A549 (cell line): ENCODE results near the gene TRAF3.

ENCODE experiments used
- BHLHE40 ChIP-seq: IDR thresholded peaks from 2 replicates; pipeline ENCODE4 v1.6.1; 2012; ENCODE audit warnings: low read depth, low read length, inconsistent platforms
- CEBPB ChIP-seq, 2 experiments: fragments of >200 bp in 1 of 2; sonication (Bioruptor Twin) in 1 of 2; formaldehyde crosslinking in 1 of 2; IDR thresholded peaks; 2 replicates each; pipeline ENCODE4 v1.6.1; 2012 to 2016
- EP300 ChIP-seq, 2 experiments: fragments of >200 bp; sonication (Bioruptor Twin); formaldehyde crosslinking; IDR thresholded peaks; 2 replicates in 1 of 2; 3 replicates in 1 of 2; pipeline ENCODE4 v1.6.1; 2016 to 2017
- HES2 ChIP-seq: fragments of >200 bp; sonication (Bioruptor Twin); formaldehyde crosslinking; IDR thresholded peaks from 2 replicates; pipeline ENCODE4 v1.6.1; 2016
- JUNB ChIP-seq: fragments of >200 bp; sonication (Bioruptor Twin); formaldehyde crosslinking; IDR thresholded peaks from 2 replicates; pipeline ENCODE4 v1.6.1; 2016
- MAX ChIP-seq: IDR thresholded peaks from 2 replicates; pipeline ENCODE4 v1.6.1; 2012
- MYC ChIP-seq: IDR thresholded peaks from 2 replicates; pipeline ENCODE4 v1.6.1; 2012; ENCODE audit warnings: mild to moderate bottlenecking, inconsistent platforms, low read length, improper control_type of control experiment, borderline replicate concordance
- NR3C1 ChIP-seq: fragments of >200 bp; sonication (Bioruptor Twin); formaldehyde crosslinking; IDR thresholded peaks from 3 replicates; pipeline ENCODE4 v1.6.1; 2017
- POLR2A ChIP-seq: IDR thresholded peaks from 2 replicates; pipeline ENCODE4 v1.6.1; 2012; ENCODE audit warnings: mild to moderate bottlenecking, low read length
- RAD21 ChIP-seq, 2 experiments: fragments of >200 bp in 1 of 2; sonication (Bioruptor Twin) in 1 of 2; formaldehyde crosslinking in 1 of 2; IDR thresholded peaks in 1 of 2; conservative IDR thresholded peaks in 1 of 2; 2 replicates in 1 of 2; 3 replicates in 1 of 2; pipeline ENCODE4 v1.6.1; 2012 to 2018; ENCODE audit warnings: inconsistent platforms in 1 of 2
- ZFP36 ChIP-seq: fragments of 450-650 bp; IDR thresholded peaks from 2 replicates; pipeline ENCODE4 v1.6.1; 2014; ENCODE audit warnings: borderline replicate concordance; ENCODE audit not compliant: partially characterized antibody
- TF ChIP-seq, protein P1 (sequence below): fragments of >200 bp; sonication (Bioruptor Twin); formaldehyde crosslinking; IDR thresholded peaks from 3 replicates; pipeline ENCODE4 v1.5.1; 2016
- TF ChIP-seq, protein P2 (sequence below): fragments of 200-600 bp; sonication (generic); IDR thresholded peaks from 2 replicates; pipeline ENCODE4 v1.6.1; 2016; ENCODE audit warnings: antibody characterized with exemption, mild to moderate bottlenecking, moderate library complexity

GRCh38 chr14:102770147-102771123, 6.8 kb upstream of the TRAF3 start:
- TF ChIP-seq NR3C1 (no peak), BHLHE40 (no peak), POLR2A (no peak), ZFP36 (no peak), EP300 (IDR thresholded peaks at IDR 0.05) (no peak), CEBPB (IDR thresholded peaks at IDR 0.05) (no peak), HES2 (no peak), MAX (no peak), RAD21 (conservative IDR thresholded peaks at IDR 0.05 in 1 of 2, IDR thresholded peaks at IDR 0.05 in 1 of 2) (no peak), MYC (no peak), JUNB (no peak)
- TF ChIP-seq, protein P1, sequence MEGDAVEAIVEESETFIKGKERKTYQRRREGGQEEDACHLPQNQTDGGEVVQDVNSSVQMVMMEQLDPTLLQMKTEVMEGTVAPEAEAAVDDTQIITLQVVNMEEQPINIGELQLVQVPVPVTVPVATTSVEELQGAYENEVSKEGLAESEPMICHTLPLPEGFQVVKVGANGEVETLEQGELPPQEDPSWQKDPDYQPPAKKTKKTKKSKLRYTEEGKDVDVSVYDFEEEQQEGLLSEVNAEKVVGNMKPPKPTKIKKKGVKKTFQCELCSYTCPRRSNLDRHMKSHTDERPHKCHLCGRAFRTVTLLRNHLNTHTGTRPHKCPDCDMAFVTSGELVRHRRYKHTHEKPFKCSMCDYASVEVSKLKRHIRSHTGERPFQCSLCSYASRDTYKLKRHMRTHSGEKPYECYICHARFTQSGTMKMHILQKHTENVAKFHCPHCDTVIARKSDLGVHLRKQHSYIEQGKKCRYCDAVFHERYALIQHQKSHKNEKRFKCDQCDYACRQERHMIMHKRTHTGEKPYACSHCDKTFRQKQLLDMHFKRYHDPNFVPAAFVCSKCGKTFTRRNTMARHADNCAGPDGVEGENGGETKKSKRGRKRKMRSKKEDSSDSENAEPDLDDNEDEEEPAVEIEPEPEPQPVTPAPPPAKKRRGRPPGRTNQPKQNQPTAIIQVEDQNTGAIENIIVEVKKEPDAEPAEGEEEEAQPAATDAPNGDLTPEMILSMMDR: no peak
- TF ChIP-seq, protein P2, sequence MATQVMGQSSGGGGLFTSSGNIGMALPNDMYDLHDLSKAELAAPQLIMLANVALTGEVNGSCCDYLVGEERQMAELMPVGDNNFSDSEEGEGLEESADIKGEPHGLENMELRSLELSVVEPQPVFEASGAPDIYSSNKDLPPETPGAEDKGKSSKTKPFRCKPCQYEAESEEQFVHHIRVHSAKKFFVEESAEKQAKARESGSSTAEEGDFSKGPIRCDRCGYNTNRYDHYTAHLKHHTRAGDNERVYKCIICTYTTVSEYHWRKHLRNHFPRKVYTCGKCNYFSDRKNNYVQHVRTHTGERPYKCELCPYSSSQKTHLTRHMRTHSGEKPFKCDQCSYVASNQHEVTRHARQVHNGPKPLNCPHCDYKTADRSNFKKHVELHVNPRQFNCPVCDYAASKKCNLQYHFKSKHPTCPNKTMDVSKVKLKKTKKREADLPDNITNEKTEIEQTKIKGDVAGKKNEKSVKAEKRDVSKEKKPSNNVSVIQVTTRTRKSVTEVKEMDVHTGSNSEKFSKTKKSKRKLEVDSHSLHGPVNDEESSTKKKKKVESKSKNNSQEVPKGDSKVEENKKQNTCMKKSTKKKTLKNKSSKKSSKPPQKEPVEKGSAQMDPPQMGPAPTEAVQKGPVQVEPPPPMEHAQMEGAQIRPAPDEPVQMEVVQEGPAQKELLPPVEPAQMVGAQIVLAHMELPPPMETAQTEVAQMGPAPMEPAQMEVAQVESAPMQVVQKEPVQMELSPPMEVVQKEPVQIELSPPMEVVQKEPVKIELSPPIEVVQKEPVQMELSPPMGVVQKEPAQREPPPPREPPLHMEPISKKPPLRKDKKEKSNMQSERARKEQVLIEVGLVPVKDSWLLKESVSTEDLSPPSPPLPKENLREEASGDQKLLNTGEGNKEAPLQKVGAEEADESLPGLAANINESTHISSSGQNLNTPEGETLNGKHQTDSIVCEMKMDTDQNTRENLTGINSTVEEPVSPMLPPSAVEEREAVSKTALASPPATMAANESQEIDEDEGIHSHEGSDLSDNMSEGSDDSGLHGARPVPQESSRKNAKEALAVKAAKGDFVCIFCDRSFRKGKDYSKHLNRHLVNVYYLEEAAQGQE: no peak
